HepG2 (cell line): Measurements from ENCODE around the gene KIRREL3. TPM values are rescaled to one million over a fixed set of nuclear protein-coding genes. Genes with fewer than 3 reads are reported as not detected.

ENCODE experiments used
- ATAC-seq: fragments of 200-7000 bp; cut with Tn5 transposase; 3 replicates; pipeline ENCODE4 v1.9.1; 2020; ENCODE audit warnings: mild to moderate bottlenecking, moderate library complexity
- BruUV-seq: library from RNA; stranded (reverse); fragments of 400-500 nt; replicated peaks from 2 replicates; lab custom pipeline; 2021; lab: Mats Ljungman, UMichigan
- CTCF ChIA-PET: fragments of 300-600 bp; formaldehyde crosslinking; extraction: SDS; loops from one replicate; lab custom pipeline; 2021; ENCODE audit warnings: low total read pairs, inconsistent platforms, low intra/inter-chr PET ratio; lab: Yijun Ruan, JAX
- POLR2A ChIA-PET: fragments of 350-600 bp; sonication (Branson Sonifier 250); formaldehyde crosslinking; loops from one replicate; lab custom pipeline; 2020; ENCODE audit warnings: antibody characterized with exemption, inconsistent platforms; lab: Yijun Ruan, JAX
- DNase-seq: peaks from one replicate; pipeline ENCODE4 v3.0.0-alpha.2; 2015; ENCODE audit warnings: low spot score
- FAIRE-seq: peaks from 3 replicates; lab custom pipeline; 2011; peaks lifted over from hg19 to GRCh38; lab: Jason Lieb, UNC
- H2AFZ ChIP-seq: one replicate; pipeline ENCODE4 v1.6.1; 2011; ENCODE audit warnings: low read length, inconsistent platforms
- H3K27ac ChIP-seq: fragments of 300-600 bp; 3 replicates; pipeline ENCODE4 v1.8.0; 2011; ENCODE audit warnings: mixed run types, mild to moderate bottlenecking, mixed read lengths, low read length, inconsistent platforms; ENCODE audit not compliant: insufficient read depth; ENCODE audit errors: extremely low read length
- H3K27me3 ChIP-seq, 2 experiments: fragments of 200-600 bp in 1 of 2; 2 replicates in 1 of 2; 3 replicates in 1 of 2; pipeline versions ENCODE4 v1.6.0 to v1.8.0; 2011; ENCODE audit warnings: low read length in 2 of 2, mild to moderate bottlenecking in 2 of 2, moderate library complexity in 2 of 2, inconsistent platforms in 1 of 2; ENCODE audit not compliant: insufficient read depth in 2 of 2, control insufficient read depth in 1 of 2
- H3K36me3 ChIP-seq, 2 experiments: fragments of 200-600 bp in 1 of 2; replicated peaks in 1 of 2; 2 replicates in 1 of 2; 3 replicates in 1 of 2; pipeline versions ENCODE4 v1.5.1 to v1.8.0; 2011; ENCODE audit warnings: low read length in 2 of 2, inconsistent platforms in 1 of 2; ENCODE audit not compliant: insufficient read depth in 2 of 2, control insufficient read depth in 1 of 2
- H3K4me1 ChIP-seq: 2 replicates; pipeline ENCODE4 v1.5.1; 2012; ENCODE audit warnings: low read length, inconsistent platforms; ENCODE audit not compliant: insufficient read depth
- H3K4me2 ChIP-seq: 2 replicates; pipeline ENCODE4 v1.6.0; 2011; ENCODE audit warnings: low read depth, low read length, inconsistent platforms
- H3K4me3 ChIP-seq, 3 experiments: fragments of 200-600 bp in 1 of 3; sonication (generic), shearing (Covaris generic) in 1 of 3; replicated peaks in 1 of 3; 2 replicates each; pipeline ENCODE4 v1.5.1; 2011 to 2016; ENCODE audit warnings: low read length in 3 of 3, inconsistent platforms in 2 of 3, low read depth in 2 of 3, mild to moderate bottlenecking in 2 of 3, control low read depth in 1 of 3, mixed read lengths in 1 of 3; ENCODE audit not compliant: insufficient read depth in 1 of 3
- H3K79me2 ChIP-seq: one replicate; pipeline ENCODE4 v1.6.1; 2011; ENCODE audit warnings: low read length, inconsistent platforms; ENCODE audit not compliant: insufficient read depth
- H3K9ac ChIP-seq: 2 replicates; pipeline ENCODE4 v1.6.0; 2011; ENCODE audit warnings: mild to moderate bottlenecking, low read depth, low read length, inconsistent platforms; ENCODE audit not compliant: insufficient read depth
- H3K9me3 ChIP-seq: 2 replicates; pipeline ENCODE4 v1.5.1; 2012; ENCODE audit warnings: mild to moderate bottlenecking, low read length
- H4K20me1 ChIP-seq: 2 replicates; pipeline ENCODE4 v1.6.0; 2011; ENCODE audit warnings: inconsistent platforms, mild to moderate bottlenecking, low read length, moderate library complexity; ENCODE audit not compliant: insufficient read depth
- ATF1 ChIP-seq: IDR thresholded peaks from 2 replicates; pipeline ENCODE4 v1.6.1; 2016; ENCODE audit warnings: mild to moderate bottlenecking, control low read depth
- KLF12 ChIP-seq: sonication (generic); formaldehyde crosslinking; IDR thresholded peaks from 2 replicates; pipeline ENCODE4 v1.4.0; 2020; ENCODE audit warnings: missing genetic modification reagents, borderline replicate concordance
- NR1H2 ChIP-seq: sonication (generic); formaldehyde crosslinking; IDR thresholded peaks from 2 replicates; pipeline ENCODE4 v1.8.1; 2022; ENCODE audit warnings: low read depth, missing genetic modification reagents, borderline replicate concordance
- SPEN ChIP-seq: sonication (generic); formaldehyde crosslinking; IDR thresholded peaks from 2 replicates; pipeline ENCODE4 v1.5.1; 2020; ENCODE audit warnings: low read depth, mild to moderate bottlenecking, missing genetic modification reagents
- ZC3H4 ChIP-seq: sonication (generic); formaldehyde crosslinking; IDR thresholded peaks from 2 replicates; pipeline ENCODE4 v1.4.0; 2020; ENCODE audit warnings: missing genetic modification reagents, borderline replicate concordance
- ZFP91 ChIP-seq: sonication (generic); formaldehyde crosslinking; IDR thresholded peaks from 2 replicates; pipeline ENCODE4 v1.9.0; 2022; ENCODE audit warnings: missing genetic modification reagents, mild to moderate bottlenecking, borderline replicate concordance
- ZNF333 ChIP-seq: sonication (generic); formaldehyde crosslinking; IDR thresholded peaks from 2 replicates; pipeline ENCODE4 v1.4.0; 2020; ENCODE audit warnings: mild to moderate bottlenecking, missing genetic modification reagents, borderline replicate concordance
- ZNF496 ChIP-seq: sonication (generic); formaldehyde crosslinking; IDR thresholded peaks from 2 replicates; pipeline ENCODE4 v1.8.1; 2023; ENCODE audit warnings: mild to moderate bottlenecking, moderate library complexity, missing genetic modification reagents; ENCODE audit not compliant: insufficient replicate concordance
- ZNF563 ChIP-seq: sonication (generic); formaldehyde crosslinking; IDR thresholded peaks from 2 replicates; pipeline ENCODE4 v1.8.0; 2022; ENCODE audit warnings: mild to moderate bottlenecking, moderate library complexity, missing genetic modification reagents
- ZSCAN22 ChIP-seq: sonication (generic); formaldehyde crosslinking; IDR thresholded peaks from 2 replicates; pipeline ENCODE4 v1.4.0; 2020; ENCODE audit warnings: mild to moderate bottlenecking, missing genetic modification reagents
- ZXDC ChIP-seq: sonication (generic); formaldehyde crosslinking; IDR thresholded peaks from 2 replicates; pipeline ENCODE4 v1.5.0; 2020; ENCODE audit warnings: mild to moderate bottlenecking, missing genetic modification reagents
- WGBS: methylation state at CpG from one replicate; pipeline ENCODE4 v1.1.6; 2017; ENCODE audit warnings: low lambda C conversion rate; 5-methylcytosine and 5-hydroxymethylcytosine counted together
- in situ Hi-C: cut with HindIII; loops from 2 replicates; pipeline ENCODE4 v1.10.0; 2017; ENCODE audit warnings: low pct_unique_long_range_greater_than_20kb; ENCODE audit not compliant: extremely low pct_ligation_motif_present
- intact Hi-C: fragments of 100-400 bp; cut with micrococcal nuclease; formaldehyde crosslinking; loops from one replicate; pipeline ENCODE4 v1.10.0; 2022; ENCODE audit not compliant: unreplicated experiment
- polyA plus RNA-seq, 8 experiments: library from polyadenylated mRNA; depleted of rRNA in 3 of 8; stranded (reverse) in 7 of 8; unstranded in 1 of 8; fragments of >200 nt; fragmentation: Illumina TruSeq in 4 of 8; extraction: Trizol in 4 of 8; gene quantifications; 2 replicates each; pipeline versions ENCODE4 v1.2.1 to v1.2.3, GENCODE V29; 2011 to 2016; ENCODE audit warnings: low read depth in 4 of 8, missing spikeins in 1 of 8, mixed read lengths in 1 of 8; ENCODE audit not compliant: insufficient read depth in 1 of 8
- total RNA-seq, 5 experiments: library from RNA; depleted of rRNA; stranded (reverse); fragments of >200 nt; fragmentation: Illumina TruSeq; extraction: Trizol; gene quantifications; 2 replicates each; pipeline ENCODE4 v1.2.3, GENCODE V29; 2016; ENCODE audit warnings: low read depth in 1 of 5
- TF ChIP-seq, protein P1 (sequence below): sonication (generic); formaldehyde crosslinking; IDR thresholded peaks from 2 replicates; pipeline ENCODE4 v1.4.0; 2020; ENCODE audit warnings: missing genetic modification reagents, borderline replicate concordance
- TF ChIP-seq, protein P2 (sequence below): sonication (generic); formaldehyde crosslinking; IDR thresholded peaks from 2 replicates; pipeline ENCODE4 v1.5.1; 2020; ENCODE audit warnings: mild to moderate bottlenecking, moderate library complexity, missing genetic modification reagents

The KIRREL3 gene
- total and polyA plus RNA-seq, 2 of the 13 experiments (the other 11 are each of a cell fraction or from before 2014, with no cell fraction given): not detected

GRCh38 chr11:126707498-126707897 is 293.1 kb downstream of the KIRREL3 start:
- DNase-seq (no peak), ATAC-seq (no peak), FAIRE-seq (no peak)
- H3K27ac ChIP-seq: no peak overlapping the region
- no peaks in the 10 kb centered on the region for H3K4me1 ChIP-seq
- no TSS peak for BruUV-seq
- ChIA-PET CTCF (no interaction called here), POLR2A (no interaction called here)
- in situ Hi-C loops: no loop called here
- peaks cover 0 to 45% of the 10 kb centered on the region in 2 experiments; a peak in 3 of 5 replicates for H3K27me3 ChIP-seq
- H4K20me1 ChIP-seq: no peaks in the 10 kb centered on the region
- intact Hi-C loops: no loop called here
- H3K9ac ChIP-seq: no peak overlapping the region
- H3K4me2 ChIP-seq: no peak overlapping the region
- TF ChIP-seq ATF1 (CRISPR knock-in tag): no peak
- no peak for TF ChIP-seq ZNF563
- TF ChIP-seq NR1H2 (CRISPR knock-in tag): no peak
- no peak for TF ChIP-seq ZSCAN22 (CRISPR knock-in tag)
- TF ChIP-seq ZC3H4: no peak
- TF ChIP-seq, protein P1, sequence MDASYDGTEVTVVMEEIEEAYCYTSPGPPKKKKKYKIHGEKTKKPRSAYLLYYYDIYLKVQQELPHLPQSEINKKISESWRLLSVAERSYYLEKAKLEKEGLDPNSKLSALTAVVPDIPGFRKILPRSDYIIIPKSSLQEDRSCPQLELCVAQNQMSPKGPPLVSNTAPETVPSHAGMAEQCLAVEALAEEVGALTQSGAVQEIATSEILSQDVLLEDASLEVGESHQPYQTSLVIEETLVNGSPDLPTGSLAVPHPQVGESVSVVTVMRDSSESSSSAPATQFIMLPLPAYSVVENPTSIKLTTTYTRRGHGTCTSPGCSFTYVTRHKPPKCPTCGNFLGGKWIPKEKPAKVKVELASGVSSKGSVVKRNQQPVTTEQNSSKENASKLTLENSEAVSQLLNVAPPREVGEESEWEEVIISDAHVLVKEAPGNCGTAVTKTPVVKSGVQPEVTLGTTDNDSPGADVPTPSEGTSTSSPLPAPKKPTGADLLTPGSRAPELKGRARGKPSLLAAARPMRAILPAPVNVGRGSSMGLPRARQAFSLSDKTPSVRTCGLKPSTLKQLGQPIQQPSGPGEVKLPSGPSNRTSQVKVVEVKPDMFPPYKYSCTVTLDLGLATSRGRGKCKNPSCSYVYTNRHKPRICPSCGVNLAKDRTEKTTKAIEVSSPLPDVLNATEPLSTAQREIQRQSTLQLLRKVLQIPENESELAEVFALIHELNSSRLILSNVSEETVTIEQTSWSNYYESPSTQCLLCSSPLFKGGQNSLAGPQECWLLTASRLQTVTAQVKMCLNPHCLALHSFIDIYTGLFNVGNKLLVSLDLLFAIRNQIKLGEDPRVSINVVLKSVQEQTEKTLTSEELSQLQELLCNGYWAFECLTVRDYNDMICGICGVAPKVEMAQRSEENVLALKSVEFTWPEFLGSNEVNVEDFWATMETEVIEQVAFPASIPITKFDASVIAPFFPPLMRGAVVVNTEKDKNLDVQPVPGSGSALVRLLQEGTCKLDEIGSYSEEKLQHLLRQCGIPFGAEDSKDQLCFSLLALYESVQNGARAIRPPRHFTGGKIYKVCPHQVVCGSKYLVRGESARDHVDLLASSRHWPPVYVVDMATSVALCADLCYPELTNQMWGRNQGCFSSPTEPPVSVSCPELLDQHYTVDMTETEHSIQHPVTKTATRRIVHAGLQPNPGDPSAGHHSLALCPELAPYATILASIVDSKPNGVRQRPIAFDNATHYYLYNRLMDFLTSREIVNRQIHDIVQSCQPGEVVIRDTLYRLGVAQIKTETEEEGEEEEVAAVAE (CRISPR knock-in tag): no peak
- no peak for TF ChIP-seq SPEN (CRISPR knock-in tag)
- no peak for TF ChIP-seq ZNF333 (CRISPR knock-in tag)
- TF ChIP-seq ZXDC: no peak
- TF ChIP-seq KLF12 (CRISPR knock-in tag): no peak
- TF ChIP-seq, protein P2, sequence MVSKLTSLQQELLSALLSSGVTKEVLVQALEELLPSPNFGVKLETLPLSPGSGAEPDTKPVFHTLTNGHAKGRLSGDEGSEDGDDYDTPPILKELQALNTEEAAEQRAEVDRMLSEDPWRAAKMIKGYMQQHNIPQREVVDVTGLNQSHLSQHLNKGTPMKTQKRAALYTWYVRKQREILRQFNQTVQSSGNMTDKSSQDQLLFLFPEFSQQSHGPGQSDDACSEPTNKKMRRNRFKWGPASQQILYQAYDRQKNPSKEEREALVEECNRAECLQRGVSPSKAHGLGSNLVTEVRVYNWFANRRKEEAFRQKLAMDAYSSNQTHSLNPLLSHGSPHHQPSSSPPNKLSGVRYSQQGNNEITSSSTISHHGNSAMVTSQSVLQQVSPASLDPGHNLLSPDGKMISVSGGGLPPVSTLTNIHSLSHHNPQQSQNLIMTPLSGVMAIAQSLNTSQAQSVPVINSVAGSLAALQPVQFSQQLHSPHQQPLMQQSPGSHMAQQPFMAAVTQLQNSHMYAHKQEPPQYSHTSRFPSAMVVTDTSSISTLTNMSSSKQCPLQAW (CRISPR knock-in tag): no peak
- no peak for TF ChIP-seq ZFP91 (CRISPR knock-in tag)
- TF ChIP-seq ZNF496 (CRISPR knock-in tag): no peak
- no peak overlapping the region for H3K4me3 ChIP-seq
- WGBS: 0% methylated on average over 2 of the region's 2 CpGs
- H3K36me3 ChIP-seq: no peaks in the 10 kb centered on the region
- no peak overlapping the region for H2AFZ ChIP-seq
- no peaks in the 10 kb centered on the region for H3K79me2 ChIP-seq
- no peaks in the 10 kb centered on the region for H3K9me3 ChIP-seq
